Measurements from ENCODE around the gene SYPL1.

The SYPL1 gene

DNA sequence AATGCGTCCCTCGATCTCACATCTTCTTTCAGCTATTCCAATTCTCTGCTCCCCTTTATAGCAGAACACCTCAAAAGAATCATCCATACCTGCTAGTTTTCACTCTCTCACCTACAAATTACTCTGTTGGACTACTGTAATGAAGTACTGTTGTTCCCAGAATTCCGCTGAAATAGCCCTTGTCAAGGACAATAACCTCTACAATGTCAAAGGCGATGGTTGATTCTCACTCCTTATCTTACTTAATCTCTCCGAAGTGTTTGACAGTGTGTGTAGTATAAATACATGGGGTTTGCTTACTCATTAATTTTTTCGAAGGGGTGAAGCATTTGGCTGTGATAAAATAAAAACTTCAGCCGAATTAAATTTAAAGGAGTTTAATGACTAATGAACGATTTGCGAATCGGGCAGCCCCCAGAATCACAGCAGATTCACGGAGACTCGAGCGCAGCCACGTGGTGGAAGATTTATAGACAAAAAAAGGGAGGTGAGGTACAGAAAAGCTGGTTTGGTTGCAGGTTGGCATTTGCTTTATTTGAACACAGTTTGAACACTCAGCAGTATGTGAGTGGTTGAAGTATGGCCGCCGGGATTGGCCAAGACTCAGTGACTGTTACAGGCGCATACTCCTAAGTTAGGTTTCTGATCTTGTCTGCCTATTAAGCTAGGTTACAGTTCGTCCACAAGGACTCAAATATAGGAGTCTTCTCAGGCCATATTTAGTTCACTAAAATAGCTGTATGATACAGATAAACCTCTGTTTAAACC lies 29.8 kb downstream of the SYPL1 start:
- TF ChIP-seq RAD21 (IDR thresholded peaks at IDR 0.05; ENCODE audit: low read depth) (no peak), EP300 (IDR thresholded peaks at IDR 0.05; ENCODE audit: borderline replicate concordance) (no peak), CEBPB (IDR thresholded peaks at IDR 0.05) (no peak), YY1 (IDR thresholded peaks at IDR 0.05; ENCODE audit: low read depth) (no peak)

DNA sequence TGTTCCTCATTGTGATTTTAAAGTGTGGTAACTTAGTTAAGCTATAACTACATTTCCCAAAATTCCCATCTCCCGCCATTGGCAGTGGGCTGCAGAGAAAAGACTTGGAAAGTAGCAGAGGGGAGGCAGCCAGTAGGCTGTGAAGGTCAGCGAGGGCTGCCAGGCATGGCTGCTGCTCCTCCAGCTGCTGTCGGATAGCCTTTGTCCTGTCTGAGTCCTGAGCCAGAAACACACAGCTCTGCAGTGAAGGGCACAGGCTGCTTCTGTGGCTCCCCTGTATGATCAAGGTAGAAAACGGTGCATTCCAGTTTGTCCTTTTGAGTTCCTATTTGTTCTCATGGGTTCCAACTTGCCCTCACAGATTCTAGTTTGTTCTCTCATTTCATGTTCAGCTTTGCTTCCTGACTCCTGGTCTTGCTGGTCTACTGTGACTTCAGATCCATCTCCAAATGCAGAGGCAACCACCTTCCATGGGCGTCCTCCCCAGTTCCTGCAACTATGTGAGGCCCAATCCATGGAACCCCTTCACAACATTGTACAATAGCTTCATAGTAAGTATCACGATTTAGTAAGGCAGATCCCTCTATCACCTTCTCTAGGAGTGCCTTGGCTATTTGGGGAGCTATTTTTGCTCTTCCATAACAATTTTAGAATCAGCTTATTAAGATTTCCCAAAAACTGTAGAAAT lies 31.7 kb downstream of the SYPL1 start:
- no peak for TF ChIP-seq YY1 (IDR thresholded peaks at IDR 0.05; ENCODE audit: low read depth)
- TF ChIP-seq, protein P1, sequence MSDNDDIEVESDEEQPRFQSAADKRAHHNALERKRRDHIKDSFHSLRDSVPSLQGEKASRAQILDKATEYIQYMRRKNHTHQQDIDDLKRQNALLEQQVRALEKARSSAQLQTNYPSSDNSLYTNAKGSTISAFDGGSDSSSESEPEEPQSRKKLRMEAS (IDR thresholded peaks at IDR 0.05) = no peak
- no peak for TF ChIP-seq RAD21 (IDR thresholded peaks at IDR 0.05; ENCODE audit: low read depth)
- no peak for TF ChIP-seq EP300 (IDR thresholded peaks at IDR 0.05; ENCODE audit: borderline replicate concordance)
- no peak for TF ChIP-seq ZBTB7A (IDR thresholded peaks at IDR 0.05; ENCODE audit: low read depth)
- no peak for TF ChIP-seq NFIC (IDR thresholded peaks at IDR 0.05)
- TF ChIP-seq EGR1 (IDR thresholded peaks at IDR 0.05) = no peak
- TF ChIP-seq TAF1 (IDR thresholded peaks at IDR 0.05; ENCODE audit: low read depth) = no peak
- no peak for TF ChIP-seq TCF12 (IDR thresholded peaks at IDR 0.05; ENCODE audit: low read depth)
- no peak for TF ChIP-seq CREB1 (IDR thresholded peaks at IDR 0.05; ENCODE audit: low read depth)
- TF ChIP-seq TEAD4 (IDR thresholded peaks at IDR 0.05) = no peak
- TF ChIP-seq CEBPB (IDR thresholded peaks at IDR 0.05) = no peak
- TF ChIP-seq, protein P2, sequence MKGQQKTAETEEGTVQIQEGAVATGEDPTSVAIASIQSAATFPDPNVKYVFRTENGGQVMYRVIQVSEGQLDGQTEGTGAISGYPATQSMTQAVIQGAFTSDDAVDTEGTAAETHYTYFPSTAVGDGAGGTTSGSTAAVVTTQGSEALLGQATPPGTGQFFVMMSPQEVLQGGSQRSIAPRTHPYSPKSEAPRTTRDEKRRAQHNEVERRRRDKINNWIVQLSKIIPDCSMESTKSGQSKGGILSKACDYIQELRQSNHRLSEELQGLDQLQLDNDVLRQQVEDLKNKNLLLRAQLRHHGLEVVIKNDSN (IDR thresholded peaks at IDR 0.05) = no peak
- TF ChIP-seq, protein P3, sequence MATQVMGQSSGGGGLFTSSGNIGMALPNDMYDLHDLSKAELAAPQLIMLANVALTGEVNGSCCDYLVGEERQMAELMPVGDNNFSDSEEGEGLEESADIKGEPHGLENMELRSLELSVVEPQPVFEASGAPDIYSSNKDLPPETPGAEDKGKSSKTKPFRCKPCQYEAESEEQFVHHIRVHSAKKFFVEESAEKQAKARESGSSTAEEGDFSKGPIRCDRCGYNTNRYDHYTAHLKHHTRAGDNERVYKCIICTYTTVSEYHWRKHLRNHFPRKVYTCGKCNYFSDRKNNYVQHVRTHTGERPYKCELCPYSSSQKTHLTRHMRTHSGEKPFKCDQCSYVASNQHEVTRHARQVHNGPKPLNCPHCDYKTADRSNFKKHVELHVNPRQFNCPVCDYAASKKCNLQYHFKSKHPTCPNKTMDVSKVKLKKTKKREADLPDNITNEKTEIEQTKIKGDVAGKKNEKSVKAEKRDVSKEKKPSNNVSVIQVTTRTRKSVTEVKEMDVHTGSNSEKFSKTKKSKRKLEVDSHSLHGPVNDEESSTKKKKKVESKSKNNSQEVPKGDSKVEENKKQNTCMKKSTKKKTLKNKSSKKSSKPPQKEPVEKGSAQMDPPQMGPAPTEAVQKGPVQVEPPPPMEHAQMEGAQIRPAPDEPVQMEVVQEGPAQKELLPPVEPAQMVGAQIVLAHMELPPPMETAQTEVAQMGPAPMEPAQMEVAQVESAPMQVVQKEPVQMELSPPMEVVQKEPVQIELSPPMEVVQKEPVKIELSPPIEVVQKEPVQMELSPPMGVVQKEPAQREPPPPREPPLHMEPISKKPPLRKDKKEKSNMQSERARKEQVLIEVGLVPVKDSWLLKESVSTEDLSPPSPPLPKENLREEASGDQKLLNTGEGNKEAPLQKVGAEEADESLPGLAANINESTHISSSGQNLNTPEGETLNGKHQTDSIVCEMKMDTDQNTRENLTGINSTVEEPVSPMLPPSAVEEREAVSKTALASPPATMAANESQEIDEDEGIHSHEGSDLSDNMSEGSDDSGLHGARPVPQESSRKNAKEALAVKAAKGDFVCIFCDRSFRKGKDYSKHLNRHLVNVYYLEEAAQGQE (IDR thresholded peaks at IDR 0.05; ENCODE audit: low read depth) = no peak

DNA sequence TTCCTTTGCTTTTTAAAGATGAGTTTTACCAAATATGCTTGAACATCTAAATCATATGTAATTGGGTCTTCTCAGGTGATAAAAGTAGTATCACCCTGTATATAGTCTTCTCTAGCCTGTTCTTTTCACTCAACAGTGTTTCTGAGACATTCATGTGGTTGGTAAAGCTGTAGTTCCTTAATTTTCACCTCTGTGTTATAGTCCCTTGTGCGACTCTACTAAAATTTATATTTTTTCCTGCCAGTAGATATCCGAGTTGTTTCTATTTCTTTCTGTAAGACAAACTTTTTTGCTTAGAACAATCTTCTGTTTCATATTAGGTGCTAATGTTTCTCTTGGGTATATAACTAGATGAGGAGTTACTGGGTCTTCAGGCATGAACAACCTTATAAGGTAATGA lies 35.6 kb downstream of the SYPL1 start:
- TF ChIP-seq EGR1 (IDR thresholded peaks at IDR 0.05) (no peak), YY1 (IDR thresholded peaks at IDR 0.05; ENCODE audit: low read depth) (no peak), TAF1 (IDR thresholded peaks at IDR 0.05; ENCODE audit: low read depth) (no peak)
- TF ChIP-seq, protein P1 (IDR thresholded peaks at IDR 0.05) = no peak
- TF ChIP-seq, protein P3 (IDR thresholded peaks at IDR 0.05; ENCODE audit: low read depth) = no peak

DNA sequence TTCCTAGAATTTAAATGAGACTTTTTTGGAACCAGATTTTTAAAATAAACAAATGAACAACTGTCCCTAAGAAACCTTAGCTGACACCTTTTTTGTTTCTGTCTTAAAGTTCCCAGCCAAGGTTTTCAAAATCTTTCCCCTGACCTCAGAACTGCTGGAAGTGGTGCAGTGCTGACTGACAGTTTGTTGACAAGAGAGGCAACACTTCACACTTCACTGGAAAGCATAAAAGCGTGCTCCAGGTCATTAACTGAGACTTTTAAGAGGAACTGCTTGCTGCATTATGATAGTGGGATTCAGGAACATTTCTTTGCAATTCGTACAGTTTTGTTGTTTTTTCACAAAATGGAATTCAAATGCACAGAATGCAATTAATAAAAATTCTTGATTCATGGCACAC lies 36.2 kb downstream of the SYPL1 start:
- TF ChIP-seq, protein P1 (IDR thresholded peaks at IDR 0.05) = no peak
- TF ChIP-seq NFIC (IDR thresholded peaks at IDR 0.05) (no peak), TAF1 (IDR thresholded peaks at IDR 0.05; ENCODE audit: low read depth) (no peak), EP300 (IDR thresholded peaks at IDR 0.05; ENCODE audit: borderline replicate concordance) (no peak), RAD21 (IDR thresholded peaks at IDR 0.05; ENCODE audit: low read depth) (no peak), CREB1 (IDR thresholded peaks at IDR 0.05; ENCODE audit: low read depth) (no peak), ZBTB7A (IDR thresholded peaks at IDR 0.05; ENCODE audit: low read depth) (no peak), EGR1 (IDR thresholded peaks at IDR 0.05) (no peak)
- TF ChIP-seq, protein P2 (IDR thresholded peaks at IDR 0.05) = no peak

DNA sequence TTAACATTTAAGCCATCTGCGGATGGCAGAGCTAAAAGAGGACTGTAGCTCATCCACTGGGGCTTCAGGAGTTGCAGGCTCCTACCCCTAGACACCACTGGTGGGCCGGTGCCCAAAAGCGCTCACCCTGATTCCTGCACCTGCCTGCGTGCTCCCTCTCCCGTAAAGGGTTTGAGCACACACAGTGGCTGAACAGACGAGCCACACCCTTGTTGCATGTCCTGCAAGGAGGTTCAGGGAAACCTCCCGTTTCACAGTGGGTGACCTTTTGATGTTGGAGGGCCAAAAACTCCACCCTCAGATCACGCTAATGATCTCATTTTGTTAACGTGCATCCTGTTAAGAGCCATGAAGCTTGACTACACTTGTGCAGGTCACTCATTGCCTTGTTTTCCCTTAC lies 37.9 kb downstream of the SYPL1 start:
- no peak for TF ChIP-seq FOXM1 (IDR thresholded peaks at IDR 0.05; ENCODE audit: borderline replicate concordance, low read depth)

DNA sequence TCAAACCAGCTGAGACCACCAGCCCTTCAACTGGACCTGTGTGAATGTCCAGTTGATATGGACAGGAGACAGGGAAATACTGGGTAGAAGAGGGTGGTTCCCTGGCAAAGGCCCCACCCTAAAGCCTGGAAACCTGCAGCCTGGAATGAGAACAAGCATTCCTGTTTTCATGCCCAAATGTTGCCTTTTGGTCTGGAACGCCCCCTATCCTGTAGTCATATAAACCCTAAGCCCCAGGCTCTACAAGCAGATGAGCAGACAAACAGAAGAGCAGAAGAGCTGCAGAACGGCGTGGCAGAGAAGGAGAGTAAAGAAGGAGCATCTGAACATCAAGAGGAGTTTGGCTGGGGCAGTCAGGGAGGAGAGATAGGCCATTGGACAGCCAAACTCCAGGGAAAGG lies 38.4 kb downstream of the SYPL1 start:
- TF ChIP-seq TAF1 (IDR thresholded peaks at IDR 0.05; ENCODE audit: low read depth) = no peak
- TF ChIP-seq TEAD4 (IDR thresholded peaks at IDR 0.05) = no peak
- no peak for TF ChIP-seq RAD21 (IDR thresholded peaks at IDR 0.05; ENCODE audit: low read depth)
- TF ChIP-seq YY1 (IDR thresholded peaks at IDR 0.05; ENCODE audit: low read depth) = no peak
- TF ChIP-seq, protein P3 (IDR thresholded peaks at IDR 0.05; ENCODE audit: low read depth) = no peak
- TF ChIP-seq ZBTB7A (IDR thresholded peaks at IDR 0.05; ENCODE audit: low read depth) = no peak
- no peak for TF ChIP-seq EP300 (IDR thresholded peaks at IDR 0.05; ENCODE audit: borderline replicate concordance)
- no peak for TF ChIP-seq FOXM1 (IDR thresholded peaks at IDR 0.05; ENCODE audit: borderline replicate concordance, low read depth)
- TF ChIP-seq, protein P1 (IDR thresholded peaks at IDR 0.05) = no peak
- TF ChIP-seq NFIC (IDR thresholded peaks at IDR 0.05) = no peak
- no peak for TF ChIP-seq CREB1 (IDR thresholded peaks at IDR 0.05; ENCODE audit: low read depth)
- no peak for TF ChIP-seq CEBPB (IDR thresholded peaks at IDR 0.05)
- TF ChIP-seq EGR1 (IDR thresholded peaks at IDR 0.05) = no peak
- TF ChIP-seq, protein P2 (IDR thresholded peaks at IDR 0.05) = no peak
- no peak for TF ChIP-seq TCF12 (IDR thresholded peaks at IDR 0.05; ENCODE audit: low read depth)

All from Ishikawa (cell line).